Cerebellar cortex (tissue), 1 donor: Measurements from ENCODE around the gene MAPK4.

Source experiments
- DNase-seq: peaks from one replicate; pipeline ENCODE4 v3.0.0-alpha.2; 2015; ENCODE audit warnings: low spot score

Gene MAPK4

GRCh38 chr18:50624981-50625380 lies 65.1 kb downstream of the MAPK4 start:
- DNase-seq = no peak

GRCh38 chr18:50626317-50626716 lies 66.4 kb downstream of the MAPK4 start:
- no peak for DNase-seq

- DNase-seq = no peak
Observed at GRCh38 chr18:50627594-50628532, 68.0 kb downstream of the MAPK4 start.

- no peak for DNase-seq
Observed at GRCh38 chr18:50628533-50628905, 68.6 kb downstream of the MAPK4 start.

- no peak for DNase-seq
Observed at GRCh38 chr18:50629148-50629631, 69.3 kb downstream of the MAPK4 start.

GRCh38 chr18:50630895-50631294 lies 71.0 kb downstream of the MAPK4 start:
- DNase-seq = peak; percentile 50

- no peak for DNase-seq
Observed at GRCh38 chr18:50632895-50633515, 73.1 kb downstream of the MAPK4 start.

- no peak for DNase-seq
Observed at GRCh38 chr18:50633992-50634391, 74.1 kb downstream of the MAPK4 start.

- no peak for DNase-seq
Observed at GRCh38 chr18:50636366-50637057, 76.6 kb downstream of the MAPK4 start.

GRCh38 chr18:50638016-50638883 lies 78.4 kb downstream of the MAPK4 start:
- DNase-seq = peak; percentile 85

- peak; percentile 72 for DNase-seq
Observed at GRCh38 chr18:50638884-50639420, 79.1 kb downstream of the MAPK4 start.

GRCh38 chr18:50639711-50640110 lies 79.8 kb downstream of the MAPK4 start:
- no peak for DNase-seq

GRCh38 chr18:50642439-50642838 lies 82.6 kb downstream of the MAPK4 start:
- DNase-seq = peak; percentile 76

GRCh38 chr18:50644146-50644545 lies 84.3 kb downstream of the MAPK4 start:
- DNase-seq = no peak

GRCh38 chr18:50644807-50645206 lies 84.9 kb downstream of the MAPK4 start:
- no peak for DNase-seq

- no peak for DNase-seq
Observed at GRCh38 chr18:50647237-50647636, 87.3 kb downstream of the MAPK4 start.

GRCh38 chr18:50647792-50648191 lies 87.9 kb downstream of the MAPK4 start:
- DNase-seq = no peak

GRCh38 chr18:50649821-50650220 lies 89.9 kb downstream of the MAPK4 start:
- DNase-seq = peak; percentile 80

- no peak for DNase-seq
Observed at GRCh38 chr18:50651334-50651733, 91.4 kb downstream of the MAPK4 start.

- no peak for DNase-seq
Observed at GRCh38 chr18:50653402-50654093, 93.7 kb downstream of the MAPK4 start.

- no peak for DNase-seq
Observed at GRCh38 chr18:50654211-50654610, 94.3 kb downstream of the MAPK4 start.
